Central memory CD8-positive, alpha-beta T cell (primary cell): Measurements from ENCODE around the gene CYP4F2.
"Not testable (repeated sequence)": the region's sequence is repeated elsewhere in the genome, so short reads cannot be mapped to it uniquely, and the experiment has no call there.

Experiments used
- ATAC-seq: fragments of 150-1000 bp; cut with Tn5 transposase; replicated peaks from 2 replicates; pipeline ENCODE4 v1.10.0; 2022; ENCODE audit warnings: mild to moderate bottlenecking, moderate FRiP score, moderate number of reproducible peaks; ENCODE audit not compliant: poor library complexity, severe bottlenecking; ENCODE audit errors: extremely low read depth
- DNase-seq, 2 donors: peaks; one replicate each; pipeline ENCODE4 v3.0.0; 2021; ENCODE audit warnings: low spot score in 2 of 2
- H3K27ac Mint-ChIP-seq: one replicate; pipeline ENCODE4 v1.8.0; 2022; ENCODE audit warnings: low read depth, mild to moderate bottlenecking, moderate library complexity, mixed read lengths
- H3K27me3 Mint-ChIP-seq: one replicate; pipeline ENCODE4 v1.8.0; 2022; ENCODE audit warnings: mixed read lengths
- H3K36me3 Mint-ChIP-seq: one replicate; pipeline ENCODE4 v1.8.0; 2022; ENCODE audit warnings: mild to moderate bottlenecking, moderate library complexity, mixed read lengths; ENCODE audit not compliant: insufficient read depth
- H3K4me1 Mint-ChIP-seq: one replicate; pipeline ENCODE4 v1.8.0; 2022; ENCODE audit warnings: mixed read lengths
- H3K4me3 Mint-ChIP-seq: one replicate; pipeline ENCODE4 v1.8.0; 2022; ENCODE audit warnings: mild to moderate bottlenecking, moderate library complexity, mixed read lengths
- H3K9me3 Mint-ChIP-seq: one replicate; pipeline ENCODE4 v1.8.0; 2022; ENCODE audit warnings: mixed read lengths

Gene CYP4F2

GRCh38 chr19:15895876-15896430, 1.9 kb downstream of the CYP4F2 start:
- H3K27ac Mint-ChIP-seq: no peak overlapping the region
- H3K4me1 Mint-ChIP-seq: no peaks in the 10 kb centered on the region
- no peak for DNase-seq
- H3K27me3 Mint-ChIP-seq: peaks cover 13% of the 10 kb centered on the region
- H3K36me3 Mint-ChIP-seq: no peaks in the 10 kb centered on the region
- no peaks in the 10 kb centered on the region for H3K9me3 Mint-ChIP-seq
- no peak overlapping the region for H3K4me3 Mint-ChIP-seq
- no peak for ATAC-seq

DNA sequence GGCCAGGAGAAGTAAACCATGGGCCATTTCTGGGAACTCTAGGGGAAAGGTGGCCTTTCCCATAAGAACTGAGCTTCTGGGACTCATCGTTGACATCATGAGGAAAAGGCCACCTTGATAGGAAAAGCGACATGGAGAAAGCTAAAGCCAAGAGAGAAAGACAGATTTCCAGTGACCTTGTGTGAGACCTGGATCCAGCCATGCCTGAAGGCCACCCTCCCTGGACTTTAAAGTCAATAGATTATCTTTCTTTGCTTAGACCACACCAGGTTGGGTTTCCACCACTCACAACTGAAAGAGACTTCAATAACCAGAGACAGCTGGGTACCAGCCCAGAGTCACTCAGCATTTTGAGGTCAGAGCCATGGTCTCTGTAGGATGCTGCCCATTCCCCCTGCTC, 3.5 kb downstream of the CYP4F2 start:
- Mint-ChIP-seq H3K27me3 (peaks cover 11% of the 10 kb centered on the region), H3K27ac (no peak overlapping the region), H3K9me3 (no peaks in the 10 kb centered on the region), H3K4me1 (no peaks in the 10 kb centered on the region), H3K36me3 (no peaks in the 10 kb centered on the region), H3K4me3 (no peak overlapping the region)
- DNase-seq (no peak), ATAC-seq (no peak)

- H3K27ac Mint-ChIP-seq: no peak overlapping the region
Measured at GRCh38 chr19:15893477-15893876, 4.4 kb downstream of the CYP4F2 start.

DNA sequence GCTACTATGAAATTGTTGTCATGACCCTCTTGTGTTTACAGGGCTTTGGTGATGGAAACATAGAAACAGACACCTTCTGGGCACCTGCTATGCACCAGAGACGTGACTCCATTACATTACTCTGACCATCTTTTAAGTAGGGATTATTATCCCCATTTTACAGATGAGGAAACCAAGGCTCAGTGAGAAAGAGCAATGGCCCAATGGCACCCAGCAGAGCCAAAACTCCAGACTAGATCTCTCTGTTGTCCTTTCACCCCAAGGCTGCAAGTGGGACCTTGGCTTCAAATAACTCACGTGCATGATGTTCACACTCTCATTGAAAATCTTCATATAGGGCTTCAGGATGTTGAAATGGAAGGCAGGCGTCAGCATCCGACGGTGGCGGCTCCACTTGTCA, 5.9 kb downstream of the CYP4F2 start:
- Mint-ChIP-seq H3K9me3 (no peaks in the 10 kb centered on the region), H3K36me3 (no peaks in the 10 kb centered on the region)

More at GRCh38 chr19:15893477-15893876, 4.4 kb downstream of the CYP4F2 start:
- no peaks in the 10 kb centered on the region for H3K4me1 Mint-ChIP-seq
- ATAC-seq: no peak
- no peaks in the 10 kb centered on the region for H3K36me3 Mint-ChIP-seq
- H3K4me3 Mint-ChIP-seq: no peak overlapping the region
- peaks cover 11% of the 10 kb centered on the region for H3K27me3 Mint-ChIP-seq
- no peak for DNase-seq
- no peaks in the 10 kb centered on the region for H3K9me3 Mint-ChIP-seq

DNA sequence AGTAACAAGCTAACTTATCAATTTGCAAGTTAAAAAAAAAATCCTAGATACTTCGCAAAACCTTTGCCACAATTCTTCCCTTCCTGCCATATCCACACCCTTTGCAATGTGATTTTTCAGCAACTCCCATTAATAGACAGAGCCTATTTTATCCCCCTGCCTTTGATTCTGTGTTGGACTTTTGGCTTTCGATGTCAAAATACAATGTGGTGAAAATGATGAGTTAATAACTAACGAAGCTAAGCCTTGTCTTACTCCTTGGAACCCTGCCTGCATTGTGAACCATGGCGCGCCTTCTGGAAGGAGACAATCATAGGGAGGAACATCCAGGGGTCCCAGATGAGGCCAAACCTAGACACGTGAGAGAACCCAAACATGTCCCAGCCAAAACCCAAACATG, 6.4 kb downstream of the CYP4F2 start:
- Mint-ChIP-seq H3K4me1 (no peaks in the 10 kb centered on the region), H3K36me3 (no peaks in the 10 kb centered on the region), H3K27me3 (peaks cover 2% of the 10 kb centered on the region), H3K27ac (no peak overlapping the region), H3K9me3 (no peaks in the 10 kb centered on the region), H3K4me3 (no peak overlapping the region)
- ATAC-seq: no peak
- DNase-seq: no peak

More for the DNA sequence above, 5.9 kb downstream of the CYP4F2 start:
- no peak for ATAC-seq
- H3K4me3 Mint-ChIP-seq: no peak overlapping the region
- DNase-seq: no peak
- H3K27me3 Mint-ChIP-seq: peaks cover 8% of the 10 kb centered on the region
- H3K27ac Mint-ChIP-seq: no peak overlapping the region
- no peaks in the 10 kb centered on the region for H3K4me1 Mint-ChIP-seq

DNA sequence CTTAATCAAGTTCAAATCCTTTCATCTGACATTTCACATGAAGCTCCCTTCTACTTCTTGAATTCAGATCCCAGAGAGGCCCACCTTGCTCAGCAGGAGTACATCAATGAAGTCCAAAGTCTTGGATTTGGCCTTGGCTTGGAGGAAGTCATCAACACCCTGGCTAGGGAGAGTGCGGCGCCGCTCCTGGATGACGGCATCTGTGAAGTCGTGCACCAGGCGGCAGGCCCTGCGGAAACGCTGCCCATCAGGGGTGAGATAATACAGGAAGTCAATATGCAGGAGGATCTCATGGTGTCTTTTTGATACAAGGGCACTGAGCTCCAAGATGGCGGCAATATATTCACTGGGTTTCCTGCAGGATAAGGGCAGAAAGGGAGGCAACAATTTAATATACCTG, 8.5 kb downstream of the CYP4F2 start:
- H3K4me1 Mint-ChIP-seq: not testable (repeated sequence)

DNA sequence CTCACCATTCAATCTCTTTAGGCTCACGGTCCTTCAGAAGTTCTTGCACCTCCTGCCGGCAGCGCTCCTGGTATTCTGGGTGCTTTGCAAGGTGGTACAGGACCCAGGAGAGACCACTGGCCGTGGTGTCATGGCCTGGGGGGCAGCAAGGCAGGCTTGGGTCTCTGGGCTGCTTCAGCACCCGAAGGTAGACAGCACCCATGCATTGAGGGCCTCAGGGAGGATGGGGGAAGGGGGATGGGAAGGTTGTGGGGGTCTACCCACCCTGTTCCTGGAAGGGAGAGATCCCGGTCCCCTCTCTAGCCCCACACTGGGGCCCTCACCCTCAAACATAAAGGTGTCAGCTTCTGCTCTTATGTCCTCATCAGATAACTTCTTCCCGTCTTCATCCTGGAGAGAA, 12.0 kb downstream of the CYP4F2 start:
- H3K27ac Mint-ChIP-seq: no peak overlapping the region

More for the DNA sequence above, 8.5 kb downstream of the CYP4F2 start:
- DNase-seq, H3K36me3 Mint-ChIP-seq, H3K27me3 Mint-ChIP-seq, H3K27ac Mint-ChIP-seq, ATAC-seq, H3K9me3 Mint-ChIP-seq, H3K4me3 Mint-ChIP-seq: not testable (repeated sequence)

DNA sequence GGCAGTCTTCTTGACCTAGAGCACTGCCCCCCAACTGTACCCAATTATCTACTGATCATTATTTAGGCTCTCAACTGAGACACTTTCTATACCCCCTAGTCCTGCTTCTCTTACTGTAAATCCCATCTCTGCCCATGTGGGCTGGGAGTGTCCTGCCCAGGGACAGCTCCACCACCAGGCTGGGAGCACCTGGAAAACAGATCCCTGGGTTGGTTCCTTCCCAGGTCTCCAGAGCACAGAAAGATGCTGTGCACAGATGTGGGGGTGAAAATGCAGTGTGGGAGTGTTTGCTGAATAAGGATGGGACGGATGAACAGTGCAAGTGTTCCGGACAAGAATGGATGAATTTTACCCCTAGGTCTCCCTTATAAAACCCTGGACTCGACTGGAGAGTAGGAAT, 12.7 kb downstream of the CYP4F2 start:
- DNase-seq (no peak), ATAC-seq (no peak)
- peaks cover 20% of the 10 kb centered on the region for H3K27me3 Mint-ChIP-seq
- no peaks in the 10 kb centered on the region for H3K36me3 Mint-ChIP-seq
- no peaks in the 10 kb centered on the region for H3K9me3 Mint-ChIP-seq
- no peak overlapping the region for H3K27ac Mint-ChIP-seq
- no peaks in the 10 kb centered on the region for H3K4me1 Mint-ChIP-seq
- no peak overlapping the region for H3K4me3 Mint-ChIP-seq

More for the DNA sequence above, 12.0 kb downstream of the CYP4F2 start:
- DNase-seq: no peak
- H3K27me3 Mint-ChIP-seq: peaks cover 12% of the 10 kb centered on the region
- no peaks in the 10 kb centered on the region for H3K36me3 Mint-ChIP-seq
- no peaks in the 10 kb centered on the region for H3K4me1 Mint-ChIP-seq
- H3K4me3 Mint-ChIP-seq: no peak overlapping the region
- no peaks in the 10 kb centered on the region for H3K9me3 Mint-ChIP-seq
- no peak for ATAC-seq

DNA sequence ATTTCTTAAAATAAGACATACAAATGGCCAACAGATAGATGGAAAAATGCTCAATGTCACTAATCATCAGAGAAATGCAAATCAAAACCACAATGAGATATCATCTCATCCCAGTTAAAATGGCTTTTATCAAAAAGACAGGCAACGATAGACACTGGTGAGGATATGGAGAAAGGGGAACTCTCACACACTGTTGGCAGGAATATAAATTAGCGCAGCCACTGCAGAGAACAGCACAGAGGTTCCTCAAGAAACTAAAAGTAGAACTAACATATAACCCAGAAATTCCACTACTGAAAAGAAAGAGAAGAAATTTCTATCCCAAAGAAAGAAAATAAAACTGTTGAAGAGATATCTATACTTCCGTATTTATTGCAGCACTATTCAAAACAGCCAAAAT, 14.5 kb downstream of the CYP4F2 start:
- H3K4me1 Mint-ChIP-seq, H3K36me3 Mint-ChIP-seq, H3K27ac Mint-ChIP-seq, H3K9me3 Mint-ChIP-seq, ATAC-seq, DNase-seq, H3K4me3 Mint-ChIP-seq: not testable (repeated sequence)
- peaks cover 33% of the 10 kb centered on the region for H3K27me3 Mint-ChIP-seq

DNA sequence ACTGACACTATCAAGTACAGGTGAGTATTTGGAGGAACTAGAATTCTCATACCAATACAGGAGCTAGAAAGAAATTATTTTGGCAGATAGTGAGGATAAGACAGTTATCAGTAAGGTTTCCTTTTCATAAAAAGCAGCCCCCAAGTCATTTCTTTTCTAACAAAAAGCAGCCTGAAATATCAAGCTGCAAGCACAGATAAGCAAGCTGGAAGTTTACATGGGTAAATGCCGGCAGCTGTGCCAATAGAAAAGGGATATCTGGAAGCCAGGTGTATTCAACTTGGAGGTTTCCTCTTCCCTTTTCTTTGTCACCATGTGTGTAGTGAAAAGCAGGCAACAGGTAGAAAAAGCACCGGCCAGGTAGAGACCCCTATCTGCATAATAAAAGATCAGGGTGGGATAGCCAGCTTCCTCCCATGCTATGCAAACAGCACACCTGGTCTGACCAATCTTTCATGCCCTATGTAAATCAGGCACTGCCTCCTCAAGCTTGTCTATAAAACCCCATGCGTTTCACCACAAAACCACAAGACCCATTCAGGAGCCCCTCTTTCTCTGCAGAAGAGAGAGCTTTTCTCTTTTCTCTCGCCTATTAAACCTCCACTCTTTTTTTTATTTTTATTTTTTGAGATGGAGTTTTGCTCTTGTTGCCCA, 22.9 kb downstream of the CYP4F2 start:
- ATAC-seq (no peak), DNase-seq (no peak)
- Mint-ChIP-seq H3K27me3 (peaks cover 61% of the 10 kb centered on the region), H3K27ac (no peak overlapping the region), H3K36me3 (no peaks in the 10 kb centered on the region), H3K4me1 (no peaks in the 10 kb centered on the region), H3K9me3 (no peaks in the 10 kb centered on the region), H3K4me3 (no peak overlapping the region)

DNA sequence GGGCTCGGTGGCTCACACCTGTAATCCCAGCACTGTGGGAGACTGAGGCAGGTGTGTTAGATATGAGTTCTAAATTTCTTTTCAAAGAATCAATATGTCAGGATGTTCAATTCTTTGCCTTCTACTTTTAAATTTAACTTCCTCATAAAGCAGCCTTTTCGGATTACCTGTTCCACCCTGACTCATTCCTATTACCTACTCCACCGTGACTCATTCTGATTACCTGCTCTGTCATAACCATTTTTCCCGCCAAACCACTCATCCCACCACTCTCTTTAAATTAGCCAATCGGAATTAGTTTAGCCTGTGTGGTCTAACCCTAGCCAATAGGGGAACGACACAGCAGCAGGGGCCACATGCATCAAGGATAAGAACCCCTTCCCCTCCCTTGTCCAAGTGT, 24.1 kb downstream of the CYP4F2 start:
- H3K4me1 Mint-ChIP-seq, DNase-seq, ATAC-seq, H3K4me3 Mint-ChIP-seq, H3K27ac Mint-ChIP-seq, H3K36me3 Mint-ChIP-seq, H3K9me3 Mint-ChIP-seq: not testable (repeated sequence)
- peaks cover 60% of the 10 kb centered on the region for H3K27me3 Mint-ChIP-seq

GRCh38 chr19:15871570-15871969, 26.3 kb downstream of the CYP4F2 start:
- peaks cover 8% of the 10 kb centered on the region for H3K4me1 Mint-ChIP-seq
- H3K27ac Mint-ChIP-seq: no peak overlapping the region
- H3K27me3 Mint-ChIP-seq: peaks cover 42% of the 10 kb centered on the region
- no peaks in the 10 kb centered on the region for H3K36me3 Mint-ChIP-seq
- no peaks in the 10 kb centered on the region for H3K9me3 Mint-ChIP-seq
- ATAC-seq: no peak
- no peak for DNase-seq
- H3K4me3 Mint-ChIP-seq: no peak overlapping the region

GRCh38 chr19:15869873-15870272, 28.0 kb downstream of the CYP4F2 start:
- H3K9me3 Mint-ChIP-seq: no peaks in the 10 kb centered on the region
- peaks cover 25% of the 10 kb centered on the region for H3K27me3 Mint-ChIP-seq
- H3K4me3 Mint-ChIP-seq: no peak overlapping the region
- ATAC-seq: no peak
- no peaks in the 10 kb centered on the region for H3K36me3 Mint-ChIP-seq
- H3K27ac Mint-ChIP-seq: no peak overlapping the region
- H3K4me1 Mint-ChIP-seq: peaks cover 8% of the 10 kb centered on the region
- DNase-seq: no peak
